HFF-Myc (cell line): Measurements from ENCODE around the gene RBM19.
"Not testable (repeated sequence)": the region's sequence is repeated elsewhere in the genome, so short reads cannot be mapped to it uniquely, and the experiment has no call there.

Experiments used
- DNase-seq: peaks from one replicate; pipeline ENCODE4 v3.0.0-alpha.2; 2011; ENCODE audit warnings: low read depth; ENCODE audit errors: extremely low read depth
- H3K4me3 ChIP-seq: replicated peaks from 2 replicates; pipeline ENCODE4 v1.5.1; 2011; ENCODE audit warnings: low read depth, mild to moderate bottlenecking, control low read depth, low read length
- TF ChIP-seq, protein P1 (sequence below): IDR thresholded peaks from 2 replicates; pipeline ENCODE4 v1.5.1; 2012; ENCODE audit warnings: mild to moderate bottlenecking, low read depth, low read length, control low read depth; ENCODE audit errors: missing control alignments

The RBM19 gene

DNA sequence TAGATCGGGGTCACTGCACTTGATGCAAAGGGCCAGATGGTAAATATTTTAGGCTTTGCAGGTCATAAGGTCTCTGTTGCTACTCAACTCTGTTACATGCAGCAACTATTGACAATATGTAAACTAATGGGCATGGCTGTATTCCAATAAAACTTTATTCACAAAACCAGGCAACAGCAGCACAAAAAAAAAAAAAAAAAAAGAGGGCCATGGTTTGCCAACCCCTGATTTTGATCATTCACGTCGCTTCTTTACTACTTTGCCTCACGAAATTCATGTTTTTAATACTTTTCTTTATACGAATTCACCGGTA lies 152.9 kb downstream of the RBM19 start:
- DNase-seq = no peak
- no peak overlapping the region for H3K4me3 ChIP-seq
- TF ChIP-seq, protein P1, sequence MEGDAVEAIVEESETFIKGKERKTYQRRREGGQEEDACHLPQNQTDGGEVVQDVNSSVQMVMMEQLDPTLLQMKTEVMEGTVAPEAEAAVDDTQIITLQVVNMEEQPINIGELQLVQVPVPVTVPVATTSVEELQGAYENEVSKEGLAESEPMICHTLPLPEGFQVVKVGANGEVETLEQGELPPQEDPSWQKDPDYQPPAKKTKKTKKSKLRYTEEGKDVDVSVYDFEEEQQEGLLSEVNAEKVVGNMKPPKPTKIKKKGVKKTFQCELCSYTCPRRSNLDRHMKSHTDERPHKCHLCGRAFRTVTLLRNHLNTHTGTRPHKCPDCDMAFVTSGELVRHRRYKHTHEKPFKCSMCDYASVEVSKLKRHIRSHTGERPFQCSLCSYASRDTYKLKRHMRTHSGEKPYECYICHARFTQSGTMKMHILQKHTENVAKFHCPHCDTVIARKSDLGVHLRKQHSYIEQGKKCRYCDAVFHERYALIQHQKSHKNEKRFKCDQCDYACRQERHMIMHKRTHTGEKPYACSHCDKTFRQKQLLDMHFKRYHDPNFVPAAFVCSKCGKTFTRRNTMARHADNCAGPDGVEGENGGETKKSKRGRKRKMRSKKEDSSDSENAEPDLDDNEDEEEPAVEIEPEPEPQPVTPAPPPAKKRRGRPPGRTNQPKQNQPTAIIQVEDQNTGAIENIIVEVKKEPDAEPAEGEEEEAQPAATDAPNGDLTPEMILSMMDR = no peak

DNA sequence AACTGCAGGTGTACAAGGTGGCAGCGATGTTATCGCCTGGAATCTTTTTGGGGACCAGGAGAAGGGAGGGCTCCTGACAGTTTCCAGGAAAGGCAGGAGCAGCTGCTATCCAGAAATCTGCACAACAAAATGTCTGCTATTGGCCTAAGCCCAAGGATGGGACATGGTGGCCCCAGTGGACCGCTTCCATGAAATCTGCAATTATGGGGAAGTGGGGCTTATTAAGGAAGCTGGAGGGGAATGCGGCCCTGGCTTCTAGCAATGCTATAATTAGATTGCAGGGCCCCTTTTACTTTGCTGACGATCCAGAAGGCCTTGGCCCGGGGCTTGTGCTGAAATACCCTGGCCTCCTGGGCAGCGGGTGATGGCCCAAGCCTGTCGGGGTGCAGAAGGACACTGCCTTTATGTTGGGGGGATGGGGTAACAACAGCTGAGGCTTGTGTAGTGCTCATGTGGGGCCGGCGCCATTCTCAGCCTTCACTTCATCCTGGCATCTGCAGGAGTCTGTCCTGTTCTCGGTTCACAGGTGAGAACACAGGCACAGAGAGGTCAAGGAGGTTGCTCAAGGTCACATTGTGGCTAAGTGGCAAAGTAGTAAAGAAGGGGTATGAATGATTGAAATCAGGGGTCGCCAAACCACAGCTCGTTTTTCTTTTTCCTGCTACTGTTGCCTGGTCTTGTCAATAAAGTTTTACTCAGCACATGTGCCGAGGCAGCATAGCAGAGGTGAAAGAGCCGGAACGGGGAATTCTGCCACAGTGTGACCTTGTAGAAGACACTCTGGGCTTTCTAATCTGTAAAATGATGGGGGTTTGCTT lies 153.5 kb downstream of the RBM19 start:
- no peak for DNase-seq
- no peak overlapping the region for H3K4me3 ChIP-seq
- TF ChIP-seq, protein P1 = no peak

- not testable (repeated sequence) for DNase-seq, H3K4me3 ChIP-seq
- TF ChIP-seq, protein P1 = peak; percentile 5
These were observed 156.5 kb downstream of the RBM19 start for GRCh38 chr12:113809462-113810220.

DNA sequence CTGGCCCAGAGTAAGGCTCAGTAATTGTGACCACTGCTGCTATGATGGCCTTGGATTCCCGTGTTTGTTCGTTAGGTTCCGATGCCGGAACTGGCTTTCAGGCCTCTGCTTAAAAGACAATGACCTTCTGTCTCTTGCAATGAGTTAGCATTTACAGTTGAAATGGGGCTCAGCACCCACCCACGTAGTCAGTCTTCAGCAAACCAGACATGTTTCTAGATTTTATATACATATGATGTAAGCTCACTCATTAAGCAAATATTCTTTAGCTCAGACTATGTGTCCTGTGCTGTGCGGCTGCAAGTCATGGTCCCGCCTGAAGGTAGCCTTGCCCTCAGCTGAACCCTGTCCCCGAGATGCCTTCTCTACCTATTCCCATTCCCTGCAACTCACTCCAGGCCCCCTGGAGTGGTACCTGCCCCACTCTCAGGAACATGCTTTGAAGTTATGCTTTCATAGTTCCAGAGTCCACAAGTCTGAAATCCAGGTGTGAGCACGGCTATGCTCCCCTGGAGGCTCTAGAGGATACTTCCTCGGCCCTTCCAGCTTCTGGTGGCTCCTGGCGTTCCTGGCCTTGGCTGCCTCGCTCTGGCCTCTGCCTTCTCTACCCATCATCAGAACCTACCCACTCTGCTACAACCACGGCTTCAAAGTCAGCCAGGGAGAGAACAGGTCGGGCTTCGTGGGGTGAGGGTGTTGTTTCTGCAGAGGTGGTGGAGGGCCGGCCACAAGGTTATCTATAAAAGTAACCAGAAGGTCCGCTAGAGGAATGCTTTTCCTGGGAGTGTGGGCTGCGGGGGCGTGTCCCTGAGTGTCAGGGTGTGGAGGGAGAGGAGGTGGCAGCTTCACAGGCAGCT lies 157.8 kb downstream of the RBM19 start:
- no peak for DNase-seq
- H3K4me3 ChIP-seq = no peak overlapping the region
- TF ChIP-seq, protein P1 = no peak

DNA sequence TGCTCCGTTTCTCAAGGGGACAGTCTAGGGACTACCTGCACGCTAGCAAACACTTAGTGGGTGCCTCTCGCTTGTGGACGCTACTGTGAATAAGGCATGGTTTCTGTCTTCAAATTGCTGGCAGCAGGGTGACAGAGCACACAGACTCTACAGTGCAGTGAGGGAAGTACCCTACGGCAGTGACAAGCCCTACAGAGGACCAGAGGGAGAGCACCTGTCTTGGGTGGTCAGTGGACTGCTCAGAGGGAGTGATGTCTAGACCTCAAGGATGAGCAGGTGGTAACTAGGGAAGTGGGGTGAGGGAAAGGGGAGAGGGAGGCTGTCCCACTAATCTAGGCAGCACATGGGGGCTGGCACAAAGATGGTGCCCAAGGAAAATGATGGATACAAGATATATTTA lies 160.5 kb downstream of the RBM19 start:
- TF ChIP-seq, protein P1 = no peak
- DNase-seq = no peak
- no peak overlapping the region for H3K4me3 ChIP-seq

DNA sequence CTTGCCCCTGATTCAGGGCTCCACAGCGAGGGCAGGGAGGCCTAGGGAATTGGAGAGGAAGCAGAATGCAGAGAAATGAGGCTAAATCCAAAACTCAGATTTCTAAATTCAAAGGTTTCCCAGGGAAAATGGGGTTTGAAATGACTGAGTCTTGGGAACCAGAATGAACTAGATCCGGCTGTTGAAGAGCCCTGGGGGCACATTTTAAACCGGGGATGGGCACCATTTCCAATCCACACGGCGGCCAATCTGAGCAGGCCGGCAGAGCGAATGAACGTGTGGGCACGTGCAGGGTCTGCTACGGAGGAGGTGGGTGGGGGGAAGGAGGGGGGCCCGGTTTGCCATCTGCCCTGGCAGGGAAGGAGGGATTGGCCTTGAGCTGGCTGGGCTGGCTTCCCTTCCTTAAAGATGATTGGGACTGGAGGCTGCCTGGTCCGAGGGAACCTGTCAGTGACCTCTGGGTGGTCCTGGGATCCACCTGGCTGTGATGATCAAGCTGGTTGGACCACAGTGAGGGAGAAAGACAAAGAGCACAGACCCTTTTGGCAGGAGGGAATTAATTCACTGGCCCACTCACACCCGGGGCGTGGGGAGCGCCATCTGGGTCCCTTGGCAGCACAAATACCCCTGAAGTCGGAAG lies 161.0 kb downstream of the RBM19 start:
- no peak for DNase-seq
- TF ChIP-seq, protein P1 = no peak
- H3K4me3 ChIP-seq = no peak overlapping the region
